GM19238 (cell line): ENCODE data around the gene ODAPH.

Experiments used
- DNase-seq: peaks from one replicate; pipeline ENCODE4 v3.0.0; 2011; ENCODE audit warnings: low spot score; ENCODE audit not compliant: insufficient read length

ODAPH gene

GRCh38 chr4:75544870-75545269 is 11.0 kb upstream of the ODAPH start:
- DNase-seq = no peak

DNA sequence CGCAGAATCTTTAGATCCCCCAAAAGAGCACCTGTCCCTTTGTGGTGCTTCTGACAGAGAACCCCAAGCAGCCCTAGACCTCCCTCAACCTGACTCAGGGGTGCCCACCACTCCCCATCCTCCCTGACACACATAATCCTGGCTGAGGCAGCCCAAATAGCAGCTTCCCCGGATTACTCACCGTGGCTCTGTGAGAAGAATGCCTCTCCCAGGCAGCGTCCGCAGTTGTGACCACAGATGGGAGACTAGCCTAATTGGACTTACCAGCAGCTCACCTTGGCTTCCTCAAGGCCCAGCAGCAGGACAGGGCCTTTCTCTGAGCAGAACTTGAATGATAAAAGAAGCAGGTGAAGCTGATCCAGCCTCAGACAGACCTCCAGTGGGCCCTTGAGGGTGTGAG is 10.3 kb upstream of the ODAPH start:
- DNase-seq = no peak

DNA sequence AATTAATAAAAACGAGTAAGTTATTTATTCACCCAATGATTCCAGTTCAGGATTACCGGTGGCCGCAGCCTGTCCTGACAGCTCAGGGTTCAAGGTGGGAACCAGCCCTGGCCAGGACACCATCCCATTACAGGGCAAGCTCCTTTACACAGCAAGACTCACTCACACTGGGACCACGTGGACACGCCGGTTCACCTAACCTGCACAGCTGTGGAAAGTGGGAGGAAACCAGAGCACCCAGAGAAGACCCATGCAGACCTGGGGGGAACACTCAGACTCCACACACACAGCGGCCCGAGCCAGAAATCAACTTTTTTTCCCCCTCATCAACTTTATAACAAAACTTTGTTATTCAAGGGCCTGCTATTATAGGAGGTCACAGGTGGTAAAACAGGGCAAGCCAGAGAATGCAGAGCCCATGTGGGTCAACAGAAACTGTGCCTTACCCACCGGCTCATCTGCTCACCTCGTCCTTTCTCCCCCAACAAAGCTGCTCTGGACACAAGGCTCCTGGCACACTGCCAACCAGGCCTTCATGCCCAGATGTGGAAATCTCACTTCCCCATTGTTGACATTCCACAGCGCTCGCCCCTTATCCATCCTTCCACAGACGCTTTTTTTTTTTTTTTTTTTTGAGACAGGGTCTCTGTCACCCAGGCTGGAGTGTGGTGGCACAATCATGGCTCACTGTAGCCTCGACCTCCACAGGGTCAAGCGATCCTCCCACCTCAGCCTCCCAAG is 8.0 kb upstream of the ODAPH start:
- DNase-seq = no peak

DNA sequence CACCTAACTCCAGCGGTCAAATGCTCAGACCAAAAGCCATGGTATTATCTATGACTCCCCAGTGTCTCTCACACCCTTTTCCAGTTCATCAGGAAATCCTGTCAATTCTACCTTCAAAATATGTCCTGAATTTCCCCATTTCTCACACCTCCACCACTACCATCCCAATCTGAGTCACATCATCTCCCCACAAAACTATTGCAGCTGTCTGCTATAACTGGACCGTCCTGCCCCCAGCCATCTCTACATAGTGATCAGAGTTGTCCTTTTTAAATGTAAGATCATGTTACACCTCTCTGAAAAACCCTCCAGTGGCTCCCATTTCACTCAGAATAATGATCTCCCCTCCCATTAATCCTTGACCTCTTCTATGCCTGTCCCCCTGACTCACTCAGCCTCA is 6.8 kb upstream of the ODAPH start:
- no peak for DNase-seq

DNA sequence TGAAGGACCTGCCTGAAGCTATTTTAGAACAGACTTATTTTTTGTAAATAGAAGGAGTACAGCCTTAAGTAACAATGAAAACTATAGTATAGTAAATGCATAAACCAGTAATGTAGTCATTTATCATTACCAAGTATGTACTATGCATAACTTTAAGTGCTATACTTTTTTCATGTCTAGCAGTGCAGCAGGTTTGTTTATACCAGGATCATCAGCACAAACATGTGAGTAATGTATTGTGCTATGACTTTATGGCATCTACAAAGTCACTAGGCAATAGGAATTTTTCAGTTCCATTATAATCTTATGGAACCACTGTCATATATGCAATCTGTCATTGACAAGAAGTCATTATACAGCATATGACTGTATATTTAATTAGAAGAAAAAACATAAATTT is 3.4 kb upstream of the ODAPH start:
- DNase-seq = no peak

GRCh38 chr4:75557696-75558095 is 1.8 kb downstream of the ODAPH start:
- DNase-seq = no peak

GRCh38 chr4:75561789-75562188 is 5.9 kb downstream of the ODAPH start:
- DNase-seq = no peak

GRCh38 chr4:75564023-75564422 is 8.2 kb downstream of the ODAPH start:
- no peak for DNase-seq

GRCh38 chr4:75565481-75565880 is 9.6 kb downstream of the ODAPH start:
- DNase-seq = no peak

DNA sequence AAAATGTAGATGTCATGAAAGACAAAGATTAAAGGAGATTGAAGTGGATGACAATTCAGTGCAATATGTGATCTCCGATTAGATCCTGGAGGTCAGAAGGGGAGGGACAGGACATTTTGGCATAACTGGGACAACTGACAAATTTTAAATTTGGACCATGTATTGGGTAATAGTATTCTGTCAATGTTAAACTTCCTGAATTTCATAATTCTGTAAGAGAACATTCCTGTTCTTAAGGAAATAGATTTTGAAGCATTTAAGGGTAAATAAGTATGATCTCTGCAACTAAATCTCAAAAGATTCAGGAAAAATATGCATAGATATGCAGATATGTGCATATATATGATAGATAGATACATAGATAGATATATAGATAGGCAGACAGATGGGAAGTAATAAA is 11.0 kb downstream of the ODAPH start:
- DNase-seq = no peak

- no peak for DNase-seq
Measured at GRCh38 chr4:75567725-75568124, 11.9 kb downstream of the ODAPH start.

GRCh38 chr4:75584067-75584466 is 28.2 kb downstream of the ODAPH start:
- DNase-seq = no peak

GRCh38 chr4:75593393-75593792 is 37.5 kb downstream of the ODAPH start:
- no peak for DNase-seq

DNA sequence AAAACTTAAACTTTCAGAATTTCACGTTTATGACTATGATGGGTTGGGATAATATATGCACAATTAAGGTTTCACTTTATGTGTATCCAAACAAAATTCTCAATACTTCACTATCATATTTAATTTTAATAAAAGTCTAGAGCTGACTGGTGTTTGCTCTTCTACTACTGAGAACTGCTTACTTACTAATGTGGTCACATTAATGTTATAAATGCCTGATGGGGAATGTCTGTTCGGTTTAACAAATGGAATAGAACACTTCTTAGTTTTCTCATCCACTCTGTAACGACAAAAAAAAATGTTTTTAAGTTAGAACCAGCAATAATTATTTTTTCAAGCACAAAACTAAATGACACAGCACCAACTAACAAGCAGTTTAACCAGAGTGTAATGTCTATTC is 40.2 kb downstream of the ODAPH start:
- DNase-seq = no peak

DNA sequence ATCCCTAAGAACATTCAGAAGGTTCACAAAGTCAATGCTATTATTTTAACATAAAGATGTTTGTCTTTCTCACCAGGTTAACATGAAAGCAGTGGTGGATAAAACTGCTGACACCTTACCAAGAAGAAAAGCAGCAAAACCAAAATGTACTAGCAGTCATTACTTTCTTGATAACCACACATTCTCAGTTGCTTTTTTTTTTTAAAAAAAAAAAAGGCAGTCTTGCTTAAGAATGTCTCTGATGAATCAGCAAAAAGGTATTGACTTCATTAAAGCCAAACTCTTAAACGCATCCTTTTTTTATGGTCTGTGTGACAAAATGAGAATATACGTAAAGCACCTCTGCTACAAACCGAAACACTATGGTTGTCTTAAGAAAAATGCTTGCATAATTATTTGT is 42.5 kb downstream of the ODAPH start:
- DNase-seq = no peak

DNA sequence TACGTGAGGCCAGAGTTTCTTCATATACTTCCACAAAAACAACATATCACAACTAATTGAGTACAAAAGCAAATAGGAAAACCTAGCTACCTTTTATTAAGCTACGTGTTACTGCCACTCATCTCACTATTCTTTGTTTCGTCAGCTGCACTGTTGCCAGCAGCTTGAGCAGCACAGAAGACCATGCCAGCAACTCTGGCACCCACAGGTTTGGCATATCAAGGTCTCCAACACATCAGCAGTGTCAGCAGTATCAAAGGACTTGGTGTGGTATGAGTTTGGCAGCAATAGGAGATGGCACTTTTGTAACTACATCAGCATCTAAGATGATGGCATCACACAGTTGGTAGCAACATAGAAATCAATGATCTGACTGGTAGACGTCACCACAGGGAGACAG is 43.8 kb downstream of the ODAPH start:
- DNase-seq = no peak

- DNase-seq = no peak
Measured at GRCh38 chr4:75605928-75606327, 50.1 kb downstream of the ODAPH start.

DNA sequence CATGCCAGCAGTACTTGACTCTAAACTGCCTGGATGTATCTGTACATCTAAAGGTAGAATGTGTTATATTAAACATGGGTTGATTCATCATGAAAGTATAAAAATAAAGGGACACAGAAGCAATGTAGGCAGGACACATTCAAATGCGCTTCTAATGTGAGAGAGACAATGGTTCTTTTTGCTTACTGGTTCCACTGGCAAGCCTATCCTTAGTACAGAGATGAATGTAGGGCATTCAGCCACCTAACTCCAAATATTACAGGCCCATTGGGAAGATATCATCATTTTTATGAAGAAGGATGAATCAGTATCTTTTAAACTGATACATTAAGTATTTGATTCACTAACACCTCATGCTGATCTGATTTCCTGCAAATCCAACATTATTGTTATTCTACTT is 56.4 kb downstream of the ODAPH start:
- no peak for DNase-seq
